NCI-H1417 treated with DMSO at 0.1 percent for 48 hours (cell line): ENCODE measurements around the gene ZNF292.
"Not testable (repeated sequence)": the region's sequence is repeated elsewhere in the genome, so short reads cannot be mapped to it uniquely, and the experiment has no call there.

ENCODE experiments used
- DNase-seq: peaks from one replicate; lab custom pipeline; 2025; lab: John Stamatoyannopoulos, UW

Gene ZNF292

DNA sequence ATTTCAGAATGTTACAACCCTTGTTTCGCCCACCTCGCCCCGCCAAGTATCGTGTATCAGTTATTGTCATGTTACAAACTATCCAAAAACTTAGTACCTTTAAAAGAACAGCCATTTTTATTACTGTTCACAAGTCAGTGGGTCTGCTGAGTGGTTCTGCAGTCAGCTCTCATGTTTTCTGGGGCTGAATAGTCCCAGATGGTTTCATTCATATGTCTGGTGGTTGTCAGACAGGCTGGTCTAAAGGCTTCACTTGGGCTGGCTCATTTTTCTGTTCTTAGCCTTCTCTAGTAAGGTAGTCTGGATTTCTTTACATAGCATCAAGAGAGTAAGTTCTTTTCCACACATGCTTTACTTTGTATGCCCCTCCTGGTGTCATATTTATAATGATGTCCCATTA is 8.6 kb downstream of the ZNF292 start:
- DNase-seq: no peak

DNA sequence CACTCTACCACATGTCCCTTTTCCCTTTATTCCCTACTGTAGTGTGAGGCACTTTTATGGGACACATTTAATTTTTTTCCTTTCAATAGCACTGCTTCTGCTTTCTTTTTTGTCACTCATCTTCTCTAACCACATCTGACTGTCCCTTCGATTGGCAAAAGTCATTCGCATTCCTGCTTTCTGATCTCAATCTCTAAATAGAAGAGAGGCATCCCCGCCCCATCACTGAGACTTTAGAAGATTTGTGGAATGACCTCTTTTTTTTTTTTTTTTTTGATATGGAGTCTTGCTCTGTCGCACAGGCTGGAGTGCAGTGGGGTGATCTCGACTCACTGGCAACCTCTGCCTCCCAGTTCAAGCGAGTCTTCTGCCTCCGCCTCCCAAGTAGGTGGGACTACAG is 9.1 kb downstream of the ZNF292 start:
- DNase-seq: no peak

DNA sequence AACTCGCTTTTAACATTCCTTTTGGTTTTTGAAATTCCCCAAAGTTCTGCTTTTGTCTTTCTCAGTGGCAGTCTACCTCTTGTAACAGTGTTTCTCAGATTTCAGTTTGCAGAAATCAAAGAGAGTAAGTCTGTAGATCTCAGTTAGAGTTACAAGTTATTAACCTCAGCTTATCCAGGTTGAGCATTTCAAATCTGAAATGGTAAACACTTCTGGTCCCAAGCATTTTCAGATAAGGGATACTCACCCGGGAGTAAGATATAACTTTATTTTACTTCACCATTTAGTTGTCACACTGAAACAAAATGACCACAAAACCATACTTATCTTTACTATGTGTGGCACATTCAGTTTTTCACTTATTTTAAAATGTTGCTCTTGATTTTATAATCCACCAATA is 9.8 kb downstream of the ZNF292 start:
- DNase-seq: no peak

DNA sequence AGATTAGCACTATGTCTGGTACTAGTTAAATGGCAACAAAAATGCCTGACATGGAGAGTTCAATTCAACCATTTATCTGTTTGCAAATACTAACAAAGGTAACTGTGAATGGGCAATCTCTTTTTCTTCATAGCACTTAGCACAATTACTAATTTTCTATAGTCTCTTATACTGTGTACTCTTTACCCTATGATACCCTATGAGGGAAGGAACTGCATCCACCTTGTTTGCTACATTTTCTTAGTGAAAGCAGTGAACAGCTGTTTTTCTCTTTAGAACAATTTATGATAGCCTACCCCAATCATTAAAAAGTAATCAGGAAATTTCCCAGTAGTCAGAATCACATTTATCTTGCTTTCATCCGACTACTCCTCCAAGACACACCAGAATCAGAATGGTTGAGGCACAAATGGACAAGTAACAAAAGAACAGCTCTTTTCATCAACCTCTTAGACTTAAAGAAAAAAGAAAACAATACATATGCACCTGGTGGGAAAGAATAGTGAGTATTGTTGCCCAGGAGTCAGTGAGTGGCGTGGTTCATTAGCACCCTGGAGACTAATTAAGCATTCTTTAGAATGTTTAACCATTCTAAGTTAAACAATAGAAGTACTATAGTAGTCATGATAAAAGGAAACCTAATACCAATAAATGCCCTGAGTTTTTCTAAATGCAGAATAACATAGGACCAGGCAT is 16.7 kb downstream of the ZNF292 start:
- DNase-seq: peak; percentile 35

DNA sequence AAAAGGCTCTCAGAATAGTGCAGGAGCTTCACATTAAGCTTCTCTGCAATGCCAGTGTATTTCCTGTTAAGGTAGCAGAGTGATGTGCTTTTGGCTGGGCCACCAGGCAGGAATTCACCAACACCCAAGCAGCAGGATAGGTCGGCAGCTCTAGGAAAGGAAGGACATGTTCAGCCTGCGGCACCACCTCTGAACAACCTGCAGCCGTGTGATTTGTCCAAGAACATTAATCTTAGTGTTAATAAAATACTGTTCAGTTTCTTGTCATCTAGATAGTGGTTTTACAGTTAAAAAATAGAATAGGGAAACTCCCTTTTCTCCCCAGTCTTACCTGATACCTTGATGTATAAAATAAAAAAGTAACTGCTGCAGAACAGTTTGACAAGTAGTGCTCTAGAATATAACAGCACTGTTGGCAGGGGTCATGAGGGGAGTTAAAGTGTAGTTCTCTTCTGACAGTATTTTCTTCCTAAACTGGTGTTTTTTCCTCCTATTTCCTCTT is 18.8 kb downstream of the ZNF292 start:
- DNase-seq: no peak

DNA sequence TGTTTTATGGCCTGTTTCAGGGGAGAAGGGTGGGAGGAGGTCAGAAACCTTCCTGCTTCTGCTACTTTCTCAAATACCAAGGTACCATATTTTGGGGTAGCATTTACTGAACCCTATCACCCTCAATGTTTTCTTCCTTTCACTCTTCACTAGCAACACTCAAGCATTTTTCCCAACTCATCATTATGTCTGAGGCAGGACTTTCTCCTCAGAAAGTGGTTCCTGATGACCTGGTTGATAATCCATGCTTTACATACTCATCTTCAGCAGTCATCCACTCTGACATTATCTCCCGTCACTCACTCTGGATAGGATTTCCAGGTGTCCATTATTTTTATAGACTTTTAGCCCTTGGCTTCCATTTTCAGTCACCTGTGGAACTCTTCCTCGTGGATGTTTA is 21.1 kb downstream of the ZNF292 start:
- no peak for DNase-seq

DNA sequence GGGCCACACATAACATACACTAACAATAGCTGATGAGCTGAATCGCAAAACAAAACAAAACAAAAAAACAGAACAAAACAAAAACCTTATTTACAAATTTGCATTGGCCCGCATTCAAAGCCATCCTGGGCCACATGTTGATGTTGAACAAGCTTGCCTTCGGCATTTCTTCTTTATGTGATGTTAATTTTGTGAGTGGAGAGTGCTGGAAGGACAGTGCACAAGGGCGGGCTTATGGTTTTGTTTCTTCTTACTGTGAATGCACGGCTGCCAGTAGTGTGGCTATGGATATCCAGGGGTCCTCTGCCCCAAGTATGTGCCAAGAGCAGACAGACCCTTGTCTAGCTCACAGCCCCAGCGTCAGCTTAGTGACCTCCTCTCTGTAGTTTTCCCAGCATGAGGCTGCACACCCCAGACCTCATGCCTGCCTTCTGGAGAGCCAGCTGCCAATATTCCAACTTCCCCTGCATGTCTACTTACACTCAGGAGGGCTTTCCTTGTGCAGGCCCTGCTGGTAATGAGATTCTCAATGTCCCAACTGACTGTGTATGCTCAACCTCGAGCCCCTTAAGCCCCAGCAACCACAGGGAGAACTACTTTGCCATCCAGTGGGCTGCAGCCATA is 24.9 kb downstream of the ZNF292 start:
- no peak for DNase-seq

DNA sequence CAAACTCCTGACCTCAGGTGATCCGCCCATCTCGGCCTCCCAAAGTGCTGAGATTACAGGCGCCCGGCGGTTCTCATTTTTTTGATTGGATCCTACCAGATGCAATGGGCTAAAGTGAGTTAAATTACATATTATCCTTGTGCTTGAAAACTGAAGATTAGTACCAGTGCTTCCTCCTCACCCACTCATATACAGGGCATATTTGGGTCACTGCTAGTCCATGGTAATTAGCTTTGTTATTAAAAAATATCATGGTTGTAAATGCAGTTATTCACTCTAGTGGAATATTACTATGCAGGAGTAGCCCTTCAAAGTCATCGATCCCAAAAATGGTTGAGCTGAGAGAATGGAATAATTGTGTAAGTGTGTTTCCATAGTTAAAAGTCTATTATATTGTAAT is 26.5 kb downstream of the ZNF292 start:
- no peak for DNase-seq

DNA sequence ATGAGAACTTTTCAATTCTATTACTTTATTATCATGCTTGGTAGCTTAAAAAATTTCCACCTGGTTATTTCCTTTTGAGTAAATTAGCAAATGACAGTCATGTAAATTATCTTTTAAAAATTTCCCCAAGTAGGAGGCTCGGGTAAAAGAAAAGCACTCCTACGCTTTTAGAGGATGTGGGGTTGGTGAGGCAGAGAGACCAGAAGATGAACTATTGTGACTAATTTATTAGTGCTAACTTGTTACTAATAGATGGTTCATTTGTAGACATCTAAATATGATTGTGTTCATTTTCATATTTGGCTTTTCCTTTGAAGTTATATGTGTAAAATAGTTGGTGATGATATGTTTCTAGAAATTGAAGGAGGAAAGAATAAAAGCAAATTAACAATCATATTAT is 27.0 kb downstream of the ZNF292 start:
- DNase-seq: no peak

DNA sequence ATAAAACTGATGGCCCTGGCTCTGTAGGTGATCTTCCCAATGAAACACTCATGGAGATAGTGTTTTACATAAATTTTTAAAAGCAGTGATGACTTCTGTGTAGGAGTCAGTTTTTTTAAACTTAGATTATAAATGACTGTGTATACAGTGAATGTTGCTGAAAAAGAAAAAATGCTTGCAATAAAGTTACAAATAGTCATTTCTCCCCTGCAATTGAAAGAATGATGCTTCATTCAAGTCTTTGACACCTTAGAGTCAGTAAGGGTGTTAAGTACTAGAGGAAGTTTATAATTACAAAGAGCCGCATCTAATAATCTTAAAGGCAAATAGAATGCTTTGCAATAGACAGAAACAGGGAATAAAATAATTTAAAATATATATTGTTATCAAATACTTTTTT is 27.6 kb downstream of the ZNF292 start:
- DNase-seq: no peak

DNA sequence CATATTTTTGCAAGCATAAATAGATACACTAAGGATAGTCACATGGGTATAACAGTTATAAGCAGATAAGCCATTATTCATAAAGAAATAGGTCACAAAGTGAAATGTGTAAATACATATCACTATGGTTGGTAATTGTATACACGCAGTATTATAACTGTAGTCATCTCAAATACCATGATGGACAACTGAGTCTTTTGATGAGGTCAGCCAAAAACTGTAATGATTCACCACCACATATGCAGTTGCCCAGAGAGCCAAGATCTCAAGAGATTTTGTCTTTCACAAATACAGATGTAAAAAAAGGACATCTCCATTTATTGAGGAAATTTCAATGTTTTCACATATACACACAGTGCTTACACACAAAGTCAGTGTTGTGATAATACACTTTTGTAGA is 28.3 kb downstream of the ZNF292 start:
- DNase-seq: no peak

DNA sequence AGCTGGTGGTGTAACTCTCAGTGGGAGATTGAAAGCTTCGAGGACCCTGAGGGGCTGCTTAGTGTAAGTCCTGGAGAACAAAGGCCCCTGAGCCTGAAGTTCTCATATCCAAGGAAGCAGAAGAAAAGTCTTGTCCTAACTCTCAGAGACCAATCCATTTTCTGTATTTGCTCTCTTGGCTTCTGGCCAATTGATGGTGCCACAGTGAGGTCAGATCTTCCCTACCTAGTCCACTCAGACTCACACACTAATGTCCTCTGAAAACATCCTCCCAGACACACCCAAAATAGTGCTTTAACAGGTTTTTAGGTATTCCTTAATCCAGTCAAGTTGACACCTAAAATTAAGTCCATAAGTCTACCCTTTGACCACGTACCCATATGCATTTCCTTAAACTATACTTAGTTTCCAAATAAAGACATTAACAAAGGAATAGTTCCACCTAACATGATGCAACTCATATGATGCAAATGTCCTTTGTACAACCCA is 29.4 kb downstream of the ZNF292 start:
- no peak for DNase-seq

DNA sequence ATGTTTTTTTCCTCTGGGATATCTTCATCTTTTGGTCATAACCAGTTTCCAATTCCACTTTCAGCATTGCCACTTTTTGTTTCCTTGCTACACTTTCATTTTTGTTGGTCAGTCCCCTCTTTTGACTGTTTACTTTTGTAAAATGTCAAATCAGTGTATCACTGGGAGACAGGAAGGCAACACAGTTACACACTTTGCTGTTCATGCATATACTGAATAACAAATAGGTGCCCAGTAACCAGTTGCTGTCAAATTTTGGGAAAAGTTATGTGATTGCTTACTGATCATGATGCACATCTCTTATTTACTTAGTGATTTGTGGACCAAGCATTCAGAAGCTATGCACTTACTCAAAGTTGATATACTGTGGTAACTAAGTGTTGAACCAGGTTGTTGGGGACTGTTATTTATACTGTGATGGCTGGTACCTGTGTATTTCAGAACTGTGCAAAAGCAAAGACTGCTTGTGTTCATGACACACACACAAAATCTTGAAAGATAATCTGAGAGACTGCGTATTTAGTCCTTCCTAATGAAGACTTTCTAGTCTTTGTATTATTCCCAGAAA is 41.0 kb downstream of the ZNF292 start:
- no peak for DNase-seq

DNA sequence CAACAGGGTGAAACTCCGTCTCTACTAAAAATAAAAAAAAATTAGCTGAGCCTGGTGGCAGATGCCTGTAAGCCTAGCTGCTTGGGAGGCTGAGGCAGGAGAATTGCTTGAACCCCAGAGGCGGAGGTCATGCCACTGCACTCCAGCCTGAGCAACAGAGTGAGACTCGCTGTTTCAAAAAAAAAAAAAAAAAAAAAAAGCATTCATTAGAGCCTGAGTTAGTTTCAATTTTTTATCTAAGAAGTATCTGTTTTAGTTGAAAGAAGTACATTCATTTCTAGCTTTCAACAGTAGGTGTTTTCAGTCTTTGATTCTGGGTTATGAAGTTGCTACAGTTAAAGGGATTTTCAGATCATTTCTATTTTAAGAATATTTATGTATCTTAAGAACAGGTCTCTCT is 42.2 kb downstream of the ZNF292 start:
- DNase-seq: no peak

DNA sequence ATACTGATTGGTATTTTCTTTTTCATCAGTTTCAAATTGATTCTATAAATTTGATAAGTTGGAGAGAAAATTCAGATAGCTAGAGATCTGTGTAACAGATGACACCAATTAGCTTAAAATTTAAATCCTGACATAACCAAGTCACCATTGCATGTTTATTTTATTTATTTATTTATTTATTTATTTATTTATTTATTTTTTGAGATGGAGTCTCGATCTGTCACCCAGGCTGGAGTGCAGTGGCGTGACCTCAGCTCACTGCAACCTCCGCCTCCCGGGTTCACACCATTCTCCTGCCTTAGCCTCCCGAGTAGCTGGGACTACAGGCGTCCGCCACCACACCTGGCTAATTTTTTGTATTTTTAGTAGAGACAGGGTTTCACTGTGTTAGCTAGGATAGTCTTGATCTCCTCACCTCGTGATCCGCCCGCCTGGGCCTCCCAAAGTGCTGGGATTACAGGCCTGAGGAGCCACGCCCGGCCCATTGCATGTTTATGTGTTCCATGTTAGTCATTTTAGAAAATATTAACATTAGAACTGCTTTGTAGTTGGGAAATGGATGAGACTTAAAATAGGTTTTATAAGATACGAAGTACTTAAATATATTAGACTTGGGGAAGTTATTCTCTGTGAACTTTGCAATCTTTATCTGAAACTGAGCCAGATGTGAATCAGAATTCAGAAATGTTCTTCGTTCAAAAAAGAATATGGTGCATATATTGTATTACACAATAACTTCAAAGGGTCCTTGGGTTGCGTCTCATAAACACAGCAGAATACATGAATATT is 42.9 kb downstream of the ZNF292 start:
- not testable (repeated sequence) for DNase-seq

DNA sequence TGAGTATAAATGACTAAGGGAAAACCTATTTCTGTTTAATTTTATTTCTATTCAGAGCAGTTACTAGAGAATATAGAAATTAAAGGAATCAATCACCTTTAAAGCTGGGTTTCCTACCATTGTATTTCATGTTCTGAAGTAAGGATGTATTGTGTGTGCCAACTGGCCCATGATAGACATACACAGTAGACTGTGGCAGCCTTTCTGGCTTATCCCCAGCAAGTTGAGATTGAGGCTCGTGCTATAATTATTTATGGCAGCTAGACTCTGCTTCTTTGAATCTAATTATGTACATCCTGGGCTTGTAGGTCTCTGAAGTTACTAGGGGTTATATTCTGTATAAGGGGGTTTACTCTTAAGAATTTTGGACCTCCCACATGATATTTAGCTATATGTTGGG is 44.4 kb downstream of the ZNF292 start:
- no peak for DNase-seq

DNA sequence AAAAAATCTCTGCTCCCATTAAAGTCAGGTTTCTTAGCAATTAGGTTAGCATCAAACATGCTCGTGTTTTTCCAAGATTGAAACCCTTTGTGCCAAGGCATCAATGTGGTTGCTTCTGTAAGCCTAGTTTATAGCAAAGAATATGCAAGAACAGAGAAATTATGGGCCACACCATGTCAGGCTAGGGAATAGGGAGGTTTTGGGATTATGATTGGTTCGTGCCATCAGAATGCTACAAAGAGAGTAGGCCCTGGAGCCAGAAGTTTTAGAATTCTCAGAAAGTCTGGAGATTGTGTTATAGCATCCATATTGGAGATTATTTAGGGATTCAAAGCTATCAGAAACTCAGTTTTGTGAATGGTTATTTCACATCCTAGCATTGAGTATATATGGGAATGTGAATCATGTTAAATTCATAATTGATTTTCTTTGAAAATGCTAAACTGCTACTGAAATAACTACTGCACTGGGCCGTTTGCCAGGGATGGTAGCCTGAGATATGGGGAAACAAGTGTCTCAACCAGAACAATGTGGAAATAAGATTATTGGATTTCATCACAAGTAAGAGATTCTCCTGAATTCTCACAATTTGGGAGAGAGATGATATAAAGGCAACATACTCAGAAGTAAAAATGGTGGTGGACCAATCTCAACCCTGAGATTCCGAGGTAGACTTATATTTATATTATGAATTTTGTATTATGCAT is 45.3 kb downstream of the ZNF292 start:
- DNase-seq: no peak

DNA sequence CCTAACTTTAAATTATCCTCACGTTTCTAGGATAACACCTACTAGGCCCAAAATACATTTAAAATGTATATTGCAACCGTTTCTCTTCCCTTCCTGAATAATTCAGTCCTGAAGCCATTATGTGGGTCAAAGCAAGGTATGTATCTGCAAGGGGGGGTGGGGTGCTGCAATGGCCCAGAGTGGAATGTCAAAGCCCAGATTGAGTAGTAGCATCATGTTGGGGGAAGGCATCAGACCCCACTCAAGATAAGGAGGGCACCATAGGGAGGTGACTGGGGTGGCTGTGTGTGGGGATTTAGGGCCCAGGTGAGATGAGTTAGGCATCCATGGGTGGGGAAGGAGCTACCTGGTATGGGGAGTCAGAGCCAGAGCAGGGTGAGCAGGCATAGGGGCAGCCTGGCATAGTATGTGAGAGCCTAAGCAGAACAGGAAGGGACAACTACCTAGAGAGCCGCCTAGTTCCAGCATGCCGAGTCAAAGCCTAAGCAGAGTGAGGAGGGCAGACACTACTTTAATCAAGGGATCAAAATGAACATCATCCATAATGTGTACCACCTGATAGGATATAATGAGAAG is 48.2 kb downstream of the ZNF292 start:
- DNase-seq: no peak

DNA sequence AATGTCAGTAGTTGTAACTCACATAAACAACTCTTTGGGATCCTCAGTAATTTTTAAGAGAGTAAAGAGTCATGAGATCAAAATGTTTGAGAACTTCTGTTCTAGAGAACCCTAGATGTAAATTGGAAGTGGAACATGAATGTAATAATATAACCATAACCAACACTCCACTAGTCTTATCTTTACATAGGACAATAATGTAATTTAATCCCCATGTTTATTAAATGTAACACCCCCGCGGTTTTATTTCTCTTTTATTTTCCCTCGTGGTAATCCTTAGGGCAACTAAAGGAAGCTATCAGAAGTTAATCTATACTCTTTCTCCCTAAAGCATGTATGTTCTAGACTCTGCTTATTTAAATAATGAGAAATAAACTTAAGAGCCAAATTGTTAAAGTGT is 54.4 kb downstream of the ZNF292 start:
- no peak for DNase-seq

DNA sequence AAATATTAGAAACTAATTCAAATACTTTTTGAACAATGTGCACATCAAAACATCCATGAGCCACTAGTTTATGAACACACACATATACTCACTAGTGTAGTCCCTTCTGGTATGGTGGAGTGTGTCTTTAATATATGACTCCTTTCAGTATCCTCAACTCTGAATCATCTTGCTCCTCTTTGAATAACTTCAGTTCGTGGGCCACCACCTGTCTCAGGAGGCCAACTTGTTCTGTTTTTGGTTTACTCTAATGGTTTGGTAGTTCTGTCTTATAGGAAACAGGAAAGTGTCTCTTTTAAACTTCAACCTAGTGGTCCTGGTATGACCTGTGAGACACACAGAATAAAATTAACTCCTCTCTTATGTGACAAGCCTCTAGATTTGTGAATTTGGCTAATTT is 55.6 kb downstream of the ZNF292 start:
- DNase-seq: no peak

DNA sequence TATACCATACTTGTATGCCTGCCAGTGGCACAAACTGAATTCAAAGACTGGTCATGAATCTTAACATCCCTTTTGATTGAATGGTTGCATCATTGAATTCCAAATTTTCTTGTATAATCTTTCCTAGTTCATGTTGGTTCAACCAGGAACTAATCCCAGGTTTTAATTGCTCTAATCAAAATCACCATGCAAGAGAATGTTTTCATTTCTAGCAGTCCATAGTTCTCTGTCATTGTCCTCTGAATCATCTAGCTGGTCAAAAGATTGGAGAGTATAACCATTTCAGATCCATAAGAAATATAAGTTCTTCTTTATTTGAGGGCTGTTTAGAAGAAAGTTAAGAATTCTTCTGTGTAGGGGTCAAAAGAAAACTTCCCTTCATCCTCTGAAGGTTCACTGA is 57.2 kb downstream of the ZNF292 start:
- DNase-seq: no peak

DNA sequence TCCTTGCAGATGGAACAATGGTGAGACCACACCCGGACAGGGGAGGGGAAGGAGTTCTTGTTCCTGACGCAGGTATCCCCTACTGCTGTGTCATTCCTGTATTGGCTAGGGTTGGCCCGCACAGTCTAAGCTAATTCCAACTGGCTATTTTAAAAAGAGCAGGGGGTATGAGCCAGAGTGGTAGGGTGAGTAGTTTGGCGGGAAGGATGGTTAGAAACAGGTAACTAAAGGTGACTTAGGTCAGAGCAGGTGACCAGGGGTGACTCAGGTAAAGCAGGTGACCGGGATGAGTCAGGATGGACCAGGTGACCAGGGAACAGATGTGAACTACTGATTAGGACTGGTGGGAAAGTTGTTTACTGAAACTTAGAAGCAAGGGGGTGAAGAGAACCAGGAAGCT is 58.0 kb downstream of the ZNF292 start:
- no peak for DNase-seq
